OCI-LY1 (cell line): ENCODE results near the gene NOL6.

Source experiments
- H2AFZ ChIP-seq: fragments of 200-600 bp; sonication (generic), shearing (Covaris generic); 2 replicates; pipeline ENCODE4 v1.6.0; 2014; ENCODE audit warnings: antibody characterized with exemption, mild to moderate bottlenecking, low read length
- H3F3A ChIP-seq: fragments of 200-600 bp; sonication (generic), shearing (Covaris generic); 2 replicates; pipeline ENCODE4 v1.6.0; 2014; ENCODE audit warnings: mild to moderate bottlenecking, antibody characterized with exemption, low read length, moderate library complexity; ENCODE audit not compliant: insufficient read depth
- H3K27ac ChIP-seq: fragments of 200-600 bp; sonication (generic); 2 replicates; pipeline ENCODE4 v1.5.1; 2014; ENCODE audit warnings: low read length, mixed run types, mild to moderate bottlenecking, low read depth; ENCODE audit not compliant: poor library complexity, severe bottlenecking
- H3K27me3 ChIP-seq: fragments of 200-600 bp; sonication (generic); 2 replicates; pipeline ENCODE4 v1.6.0; 2014; ENCODE audit warnings: antibody characterized with exemption, mild to moderate bottlenecking, low read length, moderate library complexity; ENCODE audit not compliant: insufficient read depth
- H3K36me3 ChIP-seq: fragments of 200-600 bp; sonication (generic); 2 replicates; pipeline ENCODE4 v1.6.1; 2014; ENCODE audit warnings: mild to moderate bottlenecking, antibody characterized with exemption, low read length, moderate library complexity, mixed read lengths; ENCODE audit not compliant: insufficient read depth
- H3K4me1 ChIP-seq: fragments of 200-600 bp; sonication (generic); 2 replicates; pipeline ENCODE4 v1.5.1; 2014; ENCODE audit warnings: mild to moderate bottlenecking, low read length, moderate library complexity; ENCODE audit not compliant: insufficient read depth, severe bottlenecking
- H3K4me2 ChIP-seq: fragments of 200-600 bp; sonication (generic), shearing (Covaris generic); 2 replicates; pipeline ENCODE4 v1.6.1; 2014; ENCODE audit warnings: low read length
- H3K4me3 ChIP-seq: fragments of 200-600 bp; sonication (generic); 2 replicates; pipeline ENCODE4 v1.5.1; 2014; ENCODE audit warnings: low read length, low read depth, mild to moderate bottlenecking, mixed read lengths; ENCODE audit not compliant: poor library complexity, severe bottlenecking
- H3K79me2 ChIP-seq: fragments of 200-600 bp; shearing (Covaris generic); 2 replicates; pipeline ENCODE4 v1.6.1; 2016; ENCODE audit warnings: mixed run types, low read length, mixed read lengths; ENCODE audit not compliant: insufficient read depth
- H3K9ac ChIP-seq: fragments of 200-600 bp; sonication (generic), shearing (Covaris generic); 2 replicates; pipeline ENCODE4 v1.6.1; 2014; ENCODE audit warnings: mild to moderate bottlenecking, low read length, mixed read lengths
- H3K9me2 ChIP-seq: fragments of 200-600 bp; sonication (generic), shearing (Covaris generic); 2 replicates; pipeline ENCODE4 v1.6.1; 2014; ENCODE audit warnings: low read depth, mild to moderate bottlenecking, low read length, mixed read lengths
- H3K9me3 ChIP-seq: fragments of 200-600 bp; shearing (Covaris generic); 2 replicates; pipeline ENCODE4 v1.6.1; 2014; ENCODE audit warnings: low read length, mixed read lengths
- H4K20me1 ChIP-seq: fragments of 200-600 bp; sonication (generic), shearing (Covaris generic); 2 replicates; pipeline ENCODE4 v1.6.0; 2016; ENCODE audit warnings: mild to moderate bottlenecking, low read length; ENCODE audit not compliant: insufficient read depth
- EZH2 ChIP-seq: fragments of 200-600 bp; sonication (generic), shearing (Covaris generic); IDR thresholded peaks from 2 replicates; pipeline ENCODE4 v1.8.0; 2017; ENCODE audit warnings: borderline replicate concordance, mixed run types, mild to moderate bottlenecking, antibody characterized with exemption, low read length, moderate library complexity, mixed read lengths
- TF ChIP-seq, protein P1 (sequence below): fragments of 200-600 bp; sonication (generic), shearing (Covaris generic); IDR thresholded peaks from 2 replicates; pipeline ENCODE4 v1.5.1; 2017; ENCODE audit warnings: mild to moderate bottlenecking, antibody characterized with exemption, low read length, moderate library complexity, mixed read lengths

NOL6 gene

DNA sequence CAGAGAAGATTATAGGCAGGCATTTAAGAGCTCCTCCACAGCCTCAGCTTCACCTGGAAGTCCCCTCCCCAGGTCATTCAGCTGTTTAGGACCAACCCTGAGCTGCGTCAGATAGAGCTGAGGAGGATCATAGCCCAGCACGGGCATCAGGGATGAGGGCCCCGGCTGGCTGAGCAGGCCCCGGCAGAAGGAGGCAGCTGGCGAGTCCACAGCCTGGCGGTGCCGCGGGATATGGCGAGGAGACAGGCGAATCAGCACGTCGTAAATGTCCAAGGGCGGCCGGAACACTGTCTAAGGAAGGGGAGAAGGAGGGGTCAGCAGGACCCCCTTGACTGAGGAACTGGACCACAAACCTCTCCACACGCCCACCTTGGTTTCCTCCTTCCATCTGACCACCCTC, 10.6 kb downstream of the NOL6 start:
- Histone ChIP-seq H3K36me3 (peaks cover 81% of the 10 kb centered on the region), H4K20me1 (no peaks in the 10 kb centered on the region), H3K27me3 (no peaks in the 10 kb centered on the region), H3K9ac (no peak overlapping the region), H3F3A (no peaks in the 10 kb centered on the region), H3K4me2 (no peak overlapping the region), H3K9me2 (no peaks in the 10 kb centered on the region), H3K27ac (no peak overlapping the region), H3K4me3 (no peak overlapping the region), H2AFZ (no peak overlapping the region), H3K9me3 (no peaks in the 10 kb centered on the region), H3K4me1 (peaks cover 13% of the 10 kb centered on the region), H3K79me2 (no peaks in the 10 kb centered on the region)
- no peak for TF ChIP-seq EZH2
- TF ChIP-seq, protein P1, sequence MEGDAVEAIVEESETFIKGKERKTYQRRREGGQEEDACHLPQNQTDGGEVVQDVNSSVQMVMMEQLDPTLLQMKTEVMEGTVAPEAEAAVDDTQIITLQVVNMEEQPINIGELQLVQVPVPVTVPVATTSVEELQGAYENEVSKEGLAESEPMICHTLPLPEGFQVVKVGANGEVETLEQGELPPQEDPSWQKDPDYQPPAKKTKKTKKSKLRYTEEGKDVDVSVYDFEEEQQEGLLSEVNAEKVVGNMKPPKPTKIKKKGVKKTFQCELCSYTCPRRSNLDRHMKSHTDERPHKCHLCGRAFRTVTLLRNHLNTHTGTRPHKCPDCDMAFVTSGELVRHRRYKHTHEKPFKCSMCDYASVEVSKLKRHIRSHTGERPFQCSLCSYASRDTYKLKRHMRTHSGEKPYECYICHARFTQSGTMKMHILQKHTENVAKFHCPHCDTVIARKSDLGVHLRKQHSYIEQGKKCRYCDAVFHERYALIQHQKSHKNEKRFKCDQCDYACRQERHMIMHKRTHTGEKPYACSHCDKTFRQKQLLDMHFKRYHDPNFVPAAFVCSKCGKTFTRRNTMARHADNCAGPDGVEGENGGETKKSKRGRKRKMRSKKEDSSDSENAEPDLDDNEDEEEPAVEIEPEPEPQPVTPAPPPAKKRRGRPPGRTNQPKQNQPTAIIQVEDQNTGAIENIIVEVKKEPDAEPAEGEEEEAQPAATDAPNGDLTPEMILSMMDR: no peak

DNA sequence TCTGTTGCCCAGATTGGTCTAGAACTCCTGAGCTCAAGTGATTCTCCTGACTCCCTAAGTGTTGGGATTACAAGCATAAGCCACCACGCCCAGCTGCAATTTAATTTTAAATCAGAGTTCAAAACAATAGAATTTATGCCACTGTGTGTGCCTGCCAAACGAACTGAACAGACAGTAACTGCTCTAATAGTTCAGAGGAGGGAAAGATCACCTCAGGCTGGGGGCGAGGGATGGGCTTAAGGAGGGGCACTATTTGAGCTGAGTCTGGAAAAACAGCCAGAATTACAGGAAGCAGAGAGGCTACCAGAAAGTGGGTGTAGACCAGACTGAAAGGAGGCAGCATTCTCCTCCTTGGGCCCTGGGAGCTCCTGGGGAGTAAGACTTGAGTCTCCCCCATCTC, 12.2 kb downstream of the NOL6 start:
- H3K4me1 ChIP-seq: peaks cover 13% of the 10 kb centered on the region
- H4K20me1 ChIP-seq: no peaks in the 10 kb centered on the region
- no peak overlapping the region for H3K9ac ChIP-seq
- H3K36me3 ChIP-seq: peaks cover 64% of the 10 kb centered on the region
- no peaks in the 10 kb centered on the region for H3F3A ChIP-seq
- H3K9me3 ChIP-seq: no peaks in the 10 kb centered on the region
- no peak overlapping the region for H2AFZ ChIP-seq
- H3K4me3 ChIP-seq: no peak overlapping the region
- H3K27ac ChIP-seq: no peak overlapping the region
- no peaks in the 10 kb centered on the region for H3K27me3 ChIP-seq
- no peaks in the 10 kb centered on the region for H3K79me2 ChIP-seq
- no peak overlapping the region for H3K4me2 ChIP-seq
- TF ChIP-seq, protein P1: no peak
- TF ChIP-seq EZH2: no peak
- H3K9me2 ChIP-seq: no peaks in the 10 kb centered on the region

DNA sequence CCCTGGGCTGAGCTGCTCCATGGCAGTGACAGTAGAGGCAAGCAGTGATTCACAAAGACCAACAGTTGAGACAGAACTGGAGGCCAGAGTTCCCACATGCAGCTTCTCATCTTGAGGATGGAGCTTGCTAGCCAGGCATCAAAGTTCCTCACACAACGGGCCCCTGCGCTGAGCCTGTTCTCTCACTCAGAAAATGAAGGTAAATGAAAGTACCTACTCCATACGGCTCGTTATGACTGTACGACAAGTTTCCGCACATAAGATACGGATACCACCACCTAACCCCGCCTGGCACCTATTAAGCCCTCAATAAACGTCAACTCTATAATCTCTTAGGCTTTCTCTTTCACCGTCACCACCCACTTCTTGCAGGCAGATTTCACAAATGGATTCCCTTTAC, 12.9 kb downstream of the NOL6 start:
- Histone ChIP-seq H3K36me3 (peaks cover 58% of the 10 kb centered on the region), H4K20me1 (no peaks in the 10 kb centered on the region), H3K79me2 (no peaks in the 10 kb centered on the region), H3F3A (no peaks in the 10 kb centered on the region), H3K27me3 (no peaks in the 10 kb centered on the region), H3K27ac (no peak overlapping the region), H3K4me1 (peaks cover 13% of the 10 kb centered on the region), H3K9me2 (no peaks in the 10 kb centered on the region), H2AFZ (no peak overlapping the region), H3K4me3 (no peak overlapping the region), H3K9ac (no peak overlapping the region), H3K9me3 (no peaks in the 10 kb centered on the region), H3K4me2 (no peak overlapping the region)
- TF ChIP-seq EZH2: no peak
- TF ChIP-seq, protein P1: no peak
